Daoy (cell line): ENCODE measurements around the gene ZDHHC17. TPM values are rescaled to one million over a fixed set of nuclear protein-coding genes. Genes with fewer than 3 reads are reported as not detected.
"Not testable (repeated sequence)": the region's sequence is repeated elsewhere in the genome, so short reads cannot be mapped to it uniquely, and the experiment has no call there.

Experiments used
- DNase-seq: peaks from one replicate; pipeline ENCODE4 v3.0.0-alpha.2; 2015; ENCODE audit warnings: low read depth
- total RNA-seq: library from RNA; depleted of rRNA; stranded (reverse); fragments of >200 nt; shearing (Covaris generic); gene quantifications from 2 replicates; pipeline ENCODE4 v1.2.3, GENCODE V29; 2014; rRNA removed

Gene ZDHHC17
- total RNA-seq = 23.3 and 33.9 TPM in 2 replicates

GRCh38 chr12:76763746-76764675 lies at the start of gene ZDHHC17:
TSS of gene ZDHHC17 (plus strand) at chr12:76764115. CDS start at chr12:76764237, 122 bp downstream.
- DNase-seq = peak; percentile 96

DNA sequence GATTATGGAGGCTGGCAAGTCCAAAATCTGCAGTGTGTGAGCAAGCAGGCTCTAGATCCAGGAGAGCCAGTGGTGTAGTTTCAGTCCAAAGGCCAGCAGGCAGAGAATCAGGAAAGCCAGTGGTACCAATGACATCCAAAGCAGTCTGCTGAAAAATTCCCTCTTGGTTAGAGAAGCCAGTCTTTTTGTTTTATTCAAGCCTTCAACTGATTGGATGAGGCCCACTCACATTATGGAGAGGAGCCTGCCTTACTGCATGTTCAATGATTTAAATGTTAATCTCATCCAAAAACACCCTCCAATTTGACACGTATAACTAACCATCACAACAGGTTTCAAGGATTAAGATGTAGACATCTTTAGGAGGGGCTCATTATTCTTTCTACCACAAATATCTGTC lies 49.5 kb upstream of the ZDHHC17 start:
- DNase-seq = no peak

DNA sequence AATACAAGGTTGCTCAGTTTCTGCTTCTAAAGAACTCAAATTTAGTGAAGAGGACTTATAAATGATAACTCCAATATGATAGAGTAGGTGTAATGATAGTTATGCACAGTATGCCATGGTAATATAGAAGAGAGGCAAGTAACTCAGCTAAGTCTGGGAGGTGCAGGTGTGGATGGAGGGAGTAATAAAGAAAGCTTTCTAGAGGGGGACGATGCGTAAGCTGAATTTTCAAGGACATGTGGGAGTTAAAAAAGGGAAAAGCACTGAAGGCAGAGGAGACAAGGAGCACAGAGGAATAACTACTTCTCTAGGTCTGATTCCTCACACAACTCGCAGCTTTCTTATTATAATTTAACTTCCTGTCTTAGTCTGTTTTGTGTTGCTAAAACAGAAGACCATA lies 49.1 kb upstream of the ZDHHC17 start:
- DNase-seq = no peak

DNA sequence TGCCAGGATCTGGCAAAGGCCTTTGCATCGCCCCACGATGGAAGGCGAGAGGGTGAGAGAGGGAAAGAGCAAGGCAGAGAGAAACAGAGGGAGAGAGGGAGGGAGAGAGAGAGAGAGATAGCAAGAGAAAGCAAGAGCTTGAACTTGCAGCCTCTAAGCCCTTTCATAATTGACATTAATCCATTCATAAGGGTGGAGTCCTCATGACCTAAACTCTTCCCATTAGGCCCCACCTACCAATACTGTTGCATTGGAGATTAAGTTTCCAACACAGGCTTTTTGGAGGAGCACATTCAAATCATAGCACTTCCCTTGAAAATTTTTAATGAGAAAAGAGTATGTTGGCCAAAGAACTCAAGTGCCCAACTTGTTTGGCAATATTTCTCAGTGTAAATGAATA lies 48.6 kb upstream of the ZDHHC17 start:
- no peak for DNase-seq

- DNase-seq = no peak
Observed at GRCh38 chr12:76717314-76717713, 46.6 kb upstream of the ZDHHC17 start.

DNA sequence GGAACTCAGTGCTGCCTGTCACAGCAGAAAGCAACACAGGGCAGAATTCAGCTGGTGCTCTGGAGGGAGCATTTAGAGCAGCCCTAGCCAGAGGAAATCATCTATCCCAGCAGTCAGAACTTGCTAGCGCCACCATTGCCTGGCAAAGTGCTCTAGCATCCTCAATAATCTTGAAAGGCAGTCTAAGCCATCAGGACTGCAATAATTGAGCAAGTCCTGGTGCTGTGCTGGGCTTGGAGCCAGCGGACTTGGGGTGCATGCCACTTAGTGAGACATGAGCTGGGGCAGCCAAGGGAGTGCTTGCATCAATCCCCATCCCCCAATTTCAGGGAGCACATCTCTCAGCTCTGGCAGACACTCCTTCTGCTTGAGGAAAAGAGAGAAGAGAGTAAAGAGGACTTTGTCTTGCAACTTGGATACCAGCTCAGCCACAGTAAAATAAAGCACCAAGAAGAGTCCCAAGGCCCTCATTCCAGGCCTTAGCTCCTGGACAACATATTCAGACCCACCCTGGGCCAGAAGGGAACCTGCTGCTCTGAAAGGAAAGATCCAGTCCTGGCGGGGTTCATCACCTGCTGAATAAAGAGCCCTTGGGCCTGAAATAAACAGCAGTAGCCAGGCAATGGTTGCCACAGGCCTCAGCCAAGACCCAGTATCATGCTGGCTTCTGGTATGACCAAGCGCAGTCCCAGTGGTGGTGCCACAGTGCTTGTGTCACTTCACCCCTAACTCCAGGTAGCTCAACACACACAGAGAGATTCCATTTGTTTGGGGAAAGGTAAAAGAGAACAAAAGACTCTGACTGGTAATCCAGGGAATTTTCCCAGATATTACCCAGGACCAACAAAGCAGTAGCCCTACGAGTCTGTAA lies 44.5 kb upstream of the ZDHHC17 start:
- peak; percentile 15 for DNase-seq

DNA sequence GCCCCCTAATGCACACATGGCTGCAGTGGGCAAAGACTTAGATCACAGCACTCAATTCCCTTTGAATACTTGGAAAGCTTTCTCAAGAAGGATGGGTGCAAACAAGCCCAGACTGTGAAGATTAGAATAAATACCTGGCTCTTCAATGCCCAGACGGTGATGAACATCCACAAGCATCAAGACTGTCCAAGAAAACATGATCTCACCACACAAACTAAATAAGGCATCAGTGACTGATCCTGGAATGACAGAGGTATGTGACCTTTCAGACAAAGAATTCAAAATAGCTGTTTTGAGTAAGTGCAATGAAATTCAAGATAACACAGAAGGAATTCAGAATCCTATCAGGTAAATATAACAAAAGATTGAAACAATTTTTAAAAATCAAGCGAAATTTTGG lies 43.8 kb upstream of the ZDHHC17 start:
- DNase-seq = peak; percentile 65

DNA sequence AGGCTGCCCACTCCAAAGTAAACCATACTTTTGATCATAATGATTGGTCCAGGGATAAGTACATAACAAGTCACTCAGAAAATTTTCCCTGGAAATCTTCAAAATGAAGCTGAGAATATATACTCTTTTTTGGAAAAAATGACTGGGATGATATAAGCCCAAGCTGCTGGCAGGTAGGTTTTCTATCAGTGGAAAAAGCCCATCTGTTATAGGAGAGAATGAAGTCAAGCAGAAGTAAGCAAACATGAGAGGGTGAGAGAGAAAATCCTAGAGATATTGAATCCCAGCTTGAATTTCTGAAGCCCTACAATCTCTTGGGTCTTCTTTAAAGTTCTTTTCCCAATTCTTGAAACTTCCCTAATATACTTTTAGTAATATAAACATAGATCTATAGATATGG lies 37.3 kb upstream of the ZDHHC17 start:
- DNase-seq = no peak

- not testable (repeated sequence) for DNase-seq
Observed at GRCh38 chr12:76732188-76732587, 31.7 kb upstream of the ZDHHC17 start.

DNA sequence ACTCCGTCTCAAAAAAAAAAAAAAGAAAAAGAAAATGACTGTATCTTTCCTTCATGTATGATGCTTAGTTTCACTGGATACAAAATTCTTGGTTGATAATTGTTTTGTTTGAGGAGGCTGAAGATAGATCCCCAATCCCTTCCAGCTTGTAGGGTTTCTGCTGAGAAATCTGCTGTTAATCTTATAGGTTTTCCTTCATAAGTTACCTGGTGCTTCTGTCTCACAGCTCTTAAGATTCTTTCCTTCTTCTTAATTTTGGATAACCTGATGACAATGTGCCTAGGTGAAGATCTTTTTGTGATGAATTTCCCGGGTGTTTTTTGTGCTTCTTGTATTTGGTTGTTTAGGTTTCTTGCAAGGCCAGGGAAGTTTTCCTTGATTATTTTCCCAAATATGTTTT lies 26.2 kb upstream of the ZDHHC17 start:
- not testable (repeated sequence) for DNase-seq

DNA sequence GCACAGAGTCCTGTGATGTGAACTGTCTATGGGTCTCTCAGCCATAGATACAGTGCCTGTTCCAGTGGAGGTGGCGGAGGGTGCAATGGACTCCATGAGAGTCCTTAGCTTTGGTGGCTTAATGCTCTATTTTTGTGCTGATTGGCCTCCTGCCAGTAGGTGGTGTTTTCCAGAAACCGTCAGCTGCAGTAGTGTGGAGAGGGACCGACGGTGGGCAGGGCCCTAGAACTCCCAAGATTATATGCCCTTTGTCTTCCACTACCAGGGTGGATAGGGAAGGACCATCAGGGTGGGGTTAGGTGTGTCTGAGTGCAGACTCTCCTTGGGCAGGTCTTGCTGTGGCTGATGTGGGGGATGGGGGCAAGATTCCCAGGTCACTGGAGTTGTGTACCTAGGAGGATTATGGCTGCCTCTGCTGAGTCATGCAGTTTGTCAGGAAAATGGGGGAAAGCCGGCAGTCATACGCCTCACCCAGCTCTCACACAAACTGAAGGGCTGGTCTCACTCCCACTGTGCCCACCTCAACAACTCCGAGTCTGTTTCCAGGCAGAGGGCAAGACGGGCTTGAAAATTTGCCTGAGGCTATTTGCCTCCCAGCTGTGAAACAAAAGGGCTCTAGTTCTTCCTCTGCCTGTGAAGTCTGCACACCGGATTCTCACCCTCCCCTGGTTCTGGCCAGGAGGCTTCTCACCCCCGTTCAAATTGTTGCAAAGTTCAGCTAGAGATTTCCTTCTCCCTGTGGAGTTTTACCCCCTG lies 24.9 kb upstream of the ZDHHC17 start:
- no peak for DNase-seq

- no peak for DNase-seq
Observed at GRCh38 chr12:76739896-76740295, 24.0 kb upstream of the ZDHHC17 start.

DNA sequence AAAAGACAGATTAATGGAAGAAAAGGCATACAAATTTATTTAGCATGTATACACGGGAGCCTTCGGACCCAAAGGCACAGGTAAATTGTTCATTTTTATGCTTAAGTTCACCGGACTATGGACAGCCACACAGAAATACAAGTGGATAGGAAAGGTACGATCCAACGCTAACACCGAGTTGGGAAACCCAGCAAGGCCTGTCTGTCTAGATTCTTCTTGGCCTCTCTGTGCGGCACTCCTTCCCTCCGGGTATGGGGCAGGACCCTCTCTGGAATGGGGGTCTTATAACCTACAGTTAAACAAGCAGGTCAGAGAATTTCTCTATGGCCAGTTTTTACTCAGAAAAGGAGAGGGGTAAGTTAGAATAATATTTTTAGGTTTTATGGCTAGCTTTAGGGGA lies 23.4 kb upstream of the ZDHHC17 start:
- DNase-seq = no peak

DNA sequence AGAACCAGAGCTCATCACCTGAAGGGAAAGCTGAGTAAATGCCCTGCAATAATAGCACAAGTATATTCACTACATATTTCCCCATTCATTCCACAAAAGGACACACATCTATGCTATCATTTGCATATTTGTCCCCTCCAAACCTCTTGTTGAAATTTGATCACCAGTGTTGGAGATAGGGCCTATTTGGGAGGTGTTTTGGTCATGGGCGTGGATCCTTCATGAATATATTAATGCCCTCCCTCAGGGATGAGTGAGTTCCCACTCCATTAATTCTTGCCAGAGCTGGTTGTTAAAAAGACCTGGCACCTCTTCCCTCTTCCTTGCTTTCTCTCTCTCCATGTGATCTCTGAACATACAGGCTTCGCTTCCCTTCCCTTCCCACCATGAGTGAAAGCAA lies 18.6 kb upstream of the ZDHHC17 start:
- DNase-seq = no peak

- DNase-seq = no peak
Observed at GRCh38 chr12:76746516-76746915, 17.4 kb upstream of the ZDHHC17 start.

- no peak for DNase-seq
Observed at GRCh38 chr12:76747245-76747644, 16.7 kb upstream of the ZDHHC17 start.

GRCh38 chr12:76755829-76756379 lies 8.0 kb upstream of the ZDHHC17 start:
- DNase-seq = no peak

GRCh38 chr12:76757694-76758093 lies 6.2 kb upstream of the ZDHHC17 start:
- DNase-seq = no peak

- no peak for DNase-seq
Observed at GRCh38 chr12:76762601-76762980, 1.3 kb upstream of the ZDHHC17 start.

DNA sequence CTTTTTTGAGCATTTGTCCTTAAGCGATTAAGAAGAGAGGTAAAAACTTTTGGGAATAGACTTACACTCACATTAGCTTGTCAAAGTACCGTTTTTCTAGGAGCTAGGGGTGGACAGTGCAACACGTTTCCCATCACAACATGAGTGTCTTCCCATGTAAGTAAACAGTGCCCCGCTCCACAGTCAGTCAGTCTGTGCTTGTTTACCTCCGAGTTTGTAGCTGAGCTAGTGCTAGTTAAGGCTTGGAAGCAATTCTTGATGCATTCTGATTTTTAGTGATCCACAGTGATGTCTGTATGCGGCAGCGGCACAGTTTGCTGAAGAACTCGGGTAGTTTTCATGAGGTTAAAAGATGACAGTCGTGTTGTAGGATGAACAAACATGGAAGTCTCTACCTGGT lies 941 bp downstream of the ZDHHC17 start:
- peak; percentile 6 for DNase-seq

DNA sequence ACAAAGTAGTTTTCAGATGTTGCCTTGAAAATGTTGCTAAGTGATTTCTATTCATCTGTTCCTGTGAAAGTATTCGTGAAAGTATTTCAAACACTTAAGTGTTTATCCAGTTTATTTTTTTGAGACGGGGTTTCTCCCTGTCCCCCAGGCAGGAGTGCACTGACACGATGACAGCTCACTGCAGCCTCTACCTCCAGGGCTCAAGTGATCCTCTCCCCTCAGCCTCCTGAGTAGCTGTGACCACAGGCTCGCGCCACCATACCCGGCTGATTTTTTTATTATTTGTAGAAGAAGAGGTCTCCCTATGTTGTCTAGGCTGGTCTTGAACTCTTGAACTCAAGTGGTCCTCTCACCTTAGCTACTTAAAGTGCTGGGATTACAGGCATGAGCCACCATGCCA lies 1.7 kb downstream of the ZDHHC17 start:
- no peak for DNase-seq

GRCh38 chr12:76766161-76766560 lies 2.2 kb downstream of the ZDHHC17 start:
- no peak for DNase-seq
